Heart right ventricle (tissue), 16 donors: ENCODE measurements around the gene ECT2L. TPM values are rescaled to one million over a fixed set of nuclear protein-coding genes. Genes with fewer than 3 reads are reported as not detected.

ENCODE experiments used
- ATAC-seq, 8 donors: fragments of 200-7000 bp; cut with Tn5 transposase; one replicate each; pipeline ENCODE4 v1.9.1; 2020; ENCODE audit warnings: mild to moderate bottlenecking in 8 of 8, moderate library complexity in 8 of 8, moderate number of reproducible peaks in 1 of 8
- DNase-seq, 2 donors: peaks; one replicate each; pipeline ENCODE4 v3.0.0-alpha.2; 2020
- H3K27ac ChIP-seq, 10 donors: fragments of 200-600 bp; sonication (generic) in 2 of 10; one replicate each; pipeline versions ENCODE4 v1.5.0 to v1.8.0; 2020 to 2022; ENCODE audit warnings: mild to moderate bottlenecking in 3 of 10
- H3K27me3 ChIP-seq, 7 donors: fragments of 200-600 bp; one replicate each; pipeline ENCODE4 v1.8.0; 2021 to 2022; ENCODE audit warnings: mild to moderate bottlenecking in 2 of 7
- H3K36me3 ChIP-seq, 9 donors: fragments of 200-600 bp; sonication (generic) in 1 of 9; one replicate each; pipeline versions ENCODE4 v1.5.0 to v1.8.0; 2020 to 2022; ENCODE audit warnings: mild to moderate bottlenecking in 2 of 9
- H3K4me1 ChIP-seq, 9 donors: fragments of 200-600 bp; sonication (generic) in 1 of 9; one replicate each; pipeline versions ENCODE4 v1.5.0 to v1.8.0; 2020 to 2022; ENCODE audit warnings: mild to moderate bottlenecking in 4 of 9
- H3K4me3 ChIP-seq, 10 donors: fragments of 200-600 bp; sonication (generic) in 2 of 10; one replicate each; pipeline versions ENCODE4 v1.5.0 to v1.8.0; 2020 to 2022; ENCODE audit warnings: mild to moderate bottlenecking in 7 of 10, moderate library complexity in 2 of 10
- H3K9me3 ChIP-seq, 11 donors: fragments of 200-600 bp in 10 of 11; sonication (generic) in 2 of 11; one replicate each; pipeline versions ENCODE4 v1.5.0 to v1.8.0; 2013 to 2022; ENCODE audit warnings: mild to moderate bottlenecking in 2 of 11, control low read depth in 1 of 11, moderate library complexity in 1 of 11
- CTCF ChIP-seq, 9 donors: fragments of 200-600 bp; sonication (generic) in 2 of 9; IDR thresholded peaks; one replicate each; pipeline versions ENCODE4 v1.5.0 to v1.8.0; 2021 to 2022; ENCODE audit warnings: antibody characterized with exemption in 9 of 9, mild to moderate bottlenecking in 5 of 9, moderate library complexity in 1 of 9
- WGBS, 2 donors: extraction: QIAGEN DNeasy Blood & Tissue Kit; methylation state at CpG; one replicate each; pipeline ENCODE4 v1.1.7; 2013; ENCODE audit warnings: inconsistent platforms in 1 of 2; 5-methylcytosine and 5-hydroxymethylcytosine counted together
- intact Hi-C, 10 donors: fragments of 100-400 bp; cut with DNase I; formaldehyde crosslinking; loops; one replicate each; pipeline versions ENCODE4 v1.11.1 to v1.14.2; 2022
- polyA plus RNA-seq, 2 donors: library from polyadenylated mRNA; stranded (reverse); fragments of 200-250 nt; gene quantifications; one replicate each; pipeline ENCODE4 v1.2.3, GENCODE V29; 2013
- total RNA-seq, 10 donors: library from RNA; stranded (reverse); fragmentation: NEBNext Ultra II Directional in 3 of 10; extraction: Animal tissue kit (Norgen Biotek cat#: 25700) in 3 of 10; gene quantifications; one replicate each; pipeline versions ENCODE4 v1.2.1 to v1.2.4, GENCODE V29; 2021 to 2023
- donor health status: Arrhythmogenic right ventricular cardiomyopathy.
- donor health status: ischemic (EF 13 %, LVEDD 7.1; RV severe dilation, severe dysfunction).
- donor health status: healthy with polysubstance abuse.
- donor health status: DM: no; HTN: yes; CAD: no.
- donor health status: DM: no; HTN: no; CAD: no.
- donor health status: ischemic (EF 25% LVEDD 6.9; RV normal size, moderate dysfunction).
- donor health status: ischemic (EF 25% LVEDD 5.7; RV mildly dilated, moderate dysfunction).
- donor health status: healthy.
- donor health status: DM: yes; HTN: yes; CAD: no.
- donor health status: Ischemic cardiomyopathy.
- donor health status: ischemic (EF 35%, LVEDD 5.7; RV mildly dilated, moderate dysfunction).
- donor health status: nonischemic (EF 11% LVEDD 7.7; RV severe dilation, severe dysfunction).
- donor health status: DM: yes; HTN: yes; CAD: no.
- donor health status: PGD.
- donor health status: ischemic (EF 29% LVEDD 5.4; RV normal size, mild dysfunction).
- donor health status: nonischemic (EF 23%, LVEDD 6.1; RV moderate dilation, normal function).

The ECT2L gene
- total and polyA plus RNA-seq, 12 donors = 0.28 to 9.9 (median 3.0) TPM

GRCh38 chr6:138869398-138869797 is 73.5 kb downstream of the ECT2L start:
- Histone ChIP-seq H3K36me3 (no peaks in the 10 kb centered on the region), H3K4me3 (no peak overlapping the region), H3K9me3 (no peaks in the 10 kb centered on the region), H3K4me1 (peaks cover 4 to 39% (median 16%) of the 10 kb centered on the region in 9 donors), H3K27me3 (no peaks in the 10 kb centered on the region), H3K27ac (peak overlapping the region; percentile 50 to 86 (median 77))
- DNase-seq (peak; percentile 55 to 67), ATAC-seq (peak; percentile 57 to 92 (median 84))
- TF ChIP-seq CTCF (IDR thresholded peaks at IDR 0.05) = no peak
- intact Hi-C loops = loop anchor here in 1 of 10 donors (5.0 kb wide), 1 partner anchor 37 kb away; no protein-coding TSS in a partner anchor
- 27 to 45% methylated on average over 4 of the region's 4 CpGs for WGBS, 2 donors

GRCh38 chr6:138873191-138873590 is 77.3 kb downstream of the ECT2L start:
- no peak for DNase-seq
- Histone ChIP-seq H3K27me3 (no peaks in the 10 kb centered on the region), H3K27ac (peak overlapping the region in 8 of 10 donors; percentile 54 to 70 (median 60)), H3K4me3 (no peak overlapping the region), H3K4me1 (peaks cover 4 to 53% (median 18%) of the 10 kb centered on the region in 9 donors), H3K9me3 (no peaks in the 10 kb centered on the region), H3K36me3 (no peaks in the 10 kb centered on the region)
- intact Hi-C loops = loop anchor here in 2 of 10 donors (2.0 to 5.0 kb wide), 2 partner anchors 28 to 41 kb away; no protein-coding TSS in a partner anchor
- TF ChIP-seq CTCF (IDR thresholded peaks at IDR 0.05) = no peak
- 64 to 69% methylated on average over 8 of the region's 8 CpGs for WGBS, 2 donors
- ATAC-seq = no peak

- 87 to 90% methylated on average over 7 of the region's 7 CpGs for WGBS, 2 donors
- no peak for DNase-seq
- intact Hi-C loops = no loop called here
- no peaks in the 10 kb centered on the region for H3K9me3 ChIP-seq
- no peaks in the 10 kb centered on the region for H3K27me3 ChIP-seq
- H3K36me3 ChIP-seq = no peaks in the 10 kb centered on the region
- H3K4me1 ChIP-seq = peaks cover 0 to 9% (median 0%) of the 10 kb centered on the region in 9 donors
- TF ChIP-seq CTCF (IDR thresholded peaks at IDR 0.05) = no peak
- ATAC-seq = no peak
- no peak overlapping the region for H3K4me3 ChIP-seq
- no peak overlapping the region for H3K27ac ChIP-seq
Measured at GRCh38 chr6:138882369-138883017, 86.6 kb downstream of the ECT2L start.

GRCh38 chr6:138885156-138885819 is 89.4 kb downstream of the ECT2L start:
- no peak for DNase-seq

More at GRCh38 chr6:138885156-138885819, 89.4 kb downstream of the ECT2L start:
- Histone ChIP-seq H3K4me3 (no peak overlapping the region), H3K9me3 (no peaks in the 10 kb centered on the region), H3K27ac (no peak overlapping the region), H3K27me3 (no peaks in the 10 kb centered on the region), H3K4me1 (peaks cover 0 to 15% (median 0%) of the 10 kb centered on the region in 9 donors), H3K36me3 (no peaks in the 10 kb centered on the region)
- intact Hi-C loops = no loop called here
- TF ChIP-seq CTCF (IDR thresholded peaks at IDR 0.05) = no peak
- peak in 1 of 8 donors; percentile 32 for ATAC-seq
- WGBS, 2 donors = 83 to 85% methylated on average over 13 of the region's 13 CpGs
